Activated T-helper 1 cell treated with Interleukin-2 at 50 U/mL for 16 hours (primary cell): Measurements from ENCODE around the gene NPTN.
"Not testable (repeated sequence)": the region's sequence is repeated elsewhere in the genome, so short reads cannot be mapped to it uniquely, and the experiment has no call there.

ENCODE experiments used
- DNase-seq: peaks from one replicate; pipeline ENCODE4 v3.0.0-alpha.2; 2020; ENCODE audit warnings: low read depth

The NPTN gene

DNA sequence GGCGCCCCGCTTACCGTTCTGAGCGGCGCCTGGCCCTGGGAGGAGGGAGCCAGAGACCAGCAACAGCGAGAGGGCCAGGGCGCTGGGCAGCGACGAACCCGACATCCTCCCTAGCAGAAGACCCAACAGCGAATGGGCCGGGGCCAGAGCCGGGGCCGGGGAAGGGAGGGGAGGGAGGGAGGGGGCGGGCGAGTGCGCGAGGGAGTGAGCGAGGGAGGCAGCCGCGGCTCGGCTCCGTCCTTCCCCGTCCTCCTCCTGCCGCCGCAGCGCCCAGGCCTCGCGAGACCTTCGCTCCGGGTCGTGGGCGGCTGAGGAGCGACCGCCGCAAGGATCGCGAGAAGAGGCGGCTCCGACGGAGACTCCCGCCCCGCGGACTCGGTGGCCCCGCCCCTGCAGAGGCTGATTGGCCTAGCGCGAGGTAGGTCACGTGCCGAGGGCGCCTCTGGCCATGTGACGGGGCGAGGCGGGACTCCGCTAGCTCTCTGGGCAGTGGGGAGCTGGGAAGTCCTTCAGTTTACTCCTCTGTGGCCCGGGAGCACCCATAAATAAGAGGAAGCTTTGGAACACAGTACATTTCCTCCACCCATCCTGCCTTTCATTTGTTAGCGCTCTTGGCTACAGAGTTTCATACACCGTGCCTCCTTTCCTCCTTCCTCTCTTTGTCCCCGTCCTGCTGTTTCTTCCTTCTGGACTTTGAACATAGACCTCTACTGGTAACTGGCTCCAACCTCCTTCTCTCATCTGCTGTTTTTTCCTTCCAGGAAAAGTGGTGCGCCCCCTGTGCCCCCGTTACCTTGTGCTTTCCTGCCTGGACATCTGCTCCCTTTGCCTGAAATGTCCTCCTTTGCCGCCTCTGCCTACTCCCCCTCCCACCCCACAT is at the start of gene NPTN:
NPTN (minus strand) TSS at position 279 of the 880 bp plus-strand sequence; CDS start at position 105, 174 bp downstream.
- DNase-seq, result peak; percentile 96

DNA sequence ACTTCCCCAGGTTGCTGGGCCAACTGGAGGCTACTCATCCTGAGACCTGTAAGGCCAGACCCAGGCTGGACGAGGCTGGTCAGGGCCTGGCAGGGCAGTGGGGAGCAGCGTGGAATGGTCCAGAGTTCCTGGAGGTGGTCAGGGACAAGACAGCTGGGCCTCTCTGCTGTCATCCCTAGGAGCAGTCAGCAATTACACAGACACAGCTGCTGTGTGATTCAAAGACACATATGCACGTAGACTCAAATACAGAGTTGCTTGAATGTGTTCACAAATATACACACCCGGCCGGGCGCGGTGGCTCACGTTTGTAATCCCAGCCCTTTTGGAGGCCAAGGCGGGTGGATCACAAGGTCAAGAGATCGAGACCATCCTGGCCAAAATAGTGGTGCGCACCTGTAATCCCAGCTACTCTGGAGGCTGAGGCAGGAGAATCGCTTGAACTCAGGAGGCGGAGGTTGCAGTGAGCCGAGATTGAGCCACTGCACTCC is 49.5 kb upstream of the NPTN start:
- DNase-seq, result no peak

DNA sequence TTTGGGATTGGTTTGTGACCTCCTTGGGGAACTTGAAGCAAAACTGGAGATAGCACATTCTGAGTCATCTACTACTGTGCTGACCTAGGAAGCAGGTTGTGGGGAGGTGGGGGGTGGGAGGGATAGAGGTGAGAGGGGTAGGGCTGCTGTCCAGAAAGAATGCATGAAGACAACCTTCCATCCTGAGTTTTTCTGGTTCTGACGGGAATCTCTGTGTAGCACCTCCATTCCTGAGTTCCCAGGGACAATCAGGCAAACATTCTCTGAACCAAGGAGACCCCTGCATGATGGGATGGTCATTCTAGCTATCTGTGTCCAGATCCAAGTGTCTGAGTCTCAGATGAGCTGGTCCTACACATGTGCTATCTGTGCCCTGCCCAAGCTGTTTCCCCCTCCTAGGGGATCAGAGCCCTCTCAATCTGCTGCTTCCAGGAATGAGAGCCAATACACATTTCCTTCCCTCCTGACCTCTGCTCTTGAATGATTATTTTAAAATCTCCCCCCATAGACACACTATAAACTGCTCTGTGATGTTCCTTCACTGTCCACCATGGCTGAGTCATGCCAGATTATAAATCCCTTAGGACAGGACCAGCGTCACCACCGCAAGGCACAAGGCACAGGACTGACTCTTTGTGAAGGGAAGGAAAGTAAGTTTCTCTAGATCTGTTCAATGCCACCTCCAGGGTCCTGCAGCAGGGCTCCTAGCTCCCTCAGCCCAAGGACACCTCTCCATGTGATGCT is 48.8 kb upstream of the NPTN start:
- DNase-seq, result no peak

DNA sequence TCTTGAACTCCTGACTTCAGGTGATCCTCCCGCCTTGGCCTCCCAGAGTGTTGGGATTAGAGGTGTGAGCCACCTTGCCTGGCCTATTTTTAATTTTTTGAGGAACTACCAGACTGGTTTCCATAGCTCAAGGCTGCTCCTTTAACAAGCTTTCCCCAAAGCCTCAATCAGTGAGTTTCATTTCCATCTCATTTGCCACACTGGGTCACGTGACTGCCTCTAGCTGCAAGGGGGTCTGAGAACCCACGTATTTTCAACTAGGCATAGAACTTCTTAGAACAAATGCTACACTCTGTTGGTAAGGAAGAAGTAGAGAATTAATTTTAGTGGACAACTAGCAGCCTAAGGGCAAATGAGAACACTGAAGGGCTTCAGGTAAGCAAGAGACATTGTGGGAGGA is 47.9 kb upstream of the NPTN start:
- DNase-seq, result no peak

DNA sequence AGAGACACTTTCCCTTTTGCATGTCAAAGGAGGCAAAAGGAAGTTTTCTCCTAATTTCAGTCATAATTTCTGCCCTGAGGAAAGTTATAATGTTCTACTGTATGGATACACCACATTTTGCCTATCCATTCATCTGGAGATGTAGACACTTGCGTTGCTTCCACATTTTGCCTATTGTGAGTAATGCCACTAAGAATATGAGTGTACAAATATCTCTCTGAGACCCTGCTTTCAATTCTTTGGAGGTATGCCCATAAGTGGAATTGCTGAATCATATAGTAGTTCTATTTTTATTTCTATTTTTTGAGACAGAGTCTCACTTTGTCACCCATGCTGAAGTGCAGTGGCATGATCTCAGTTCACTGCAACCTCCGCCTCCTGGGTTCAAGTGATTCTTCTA is 47.4 kb upstream of the NPTN start:
- DNase-seq, result no peak

GRCh38 chr15:73679964-73680363 is 46.8 kb upstream of the NPTN start:
- no peak for DNase-seq

DNA sequence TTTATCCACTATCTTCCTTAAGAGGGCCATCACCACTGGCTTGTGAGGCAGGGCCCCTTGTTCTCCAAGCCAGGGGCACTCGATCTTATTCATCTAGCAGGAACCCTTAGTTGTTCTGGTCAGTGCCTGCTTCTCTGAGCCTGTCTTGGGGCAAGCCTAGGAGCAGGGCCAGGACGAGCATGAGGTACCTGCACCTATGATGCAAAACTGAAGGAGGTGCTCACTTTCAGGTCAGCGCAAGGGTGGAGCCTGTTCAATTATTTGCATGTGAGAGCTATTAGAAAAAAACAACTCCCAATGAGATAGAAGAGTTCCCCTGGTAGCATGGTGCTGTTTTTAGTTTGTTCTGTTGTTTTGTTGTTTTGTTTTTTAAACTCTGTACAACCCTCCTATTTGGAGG is 46.0 kb upstream of the NPTN start:
- no peak for DNase-seq

DNA sequence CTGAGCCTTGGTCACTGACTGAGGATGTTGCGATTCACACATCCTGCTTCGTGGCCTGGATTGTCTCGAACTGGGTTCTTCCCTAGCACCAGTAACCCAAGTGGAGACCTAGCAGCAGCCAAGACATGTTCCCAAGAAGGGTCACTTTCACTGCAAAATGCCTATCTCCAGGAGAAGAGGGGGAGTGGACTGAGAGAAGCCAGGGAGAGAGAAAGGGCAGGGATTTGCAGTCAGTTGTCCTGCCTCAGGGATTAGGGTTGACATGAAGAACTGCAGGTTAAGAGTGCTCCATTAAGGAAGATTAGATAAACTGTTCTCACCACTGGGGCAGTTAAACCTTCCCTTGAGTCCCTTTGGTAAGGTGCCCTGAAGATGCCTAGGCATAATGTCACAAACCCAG is 45.3 kb upstream of the NPTN start:
- DNase-seq, result no peak

DNA sequence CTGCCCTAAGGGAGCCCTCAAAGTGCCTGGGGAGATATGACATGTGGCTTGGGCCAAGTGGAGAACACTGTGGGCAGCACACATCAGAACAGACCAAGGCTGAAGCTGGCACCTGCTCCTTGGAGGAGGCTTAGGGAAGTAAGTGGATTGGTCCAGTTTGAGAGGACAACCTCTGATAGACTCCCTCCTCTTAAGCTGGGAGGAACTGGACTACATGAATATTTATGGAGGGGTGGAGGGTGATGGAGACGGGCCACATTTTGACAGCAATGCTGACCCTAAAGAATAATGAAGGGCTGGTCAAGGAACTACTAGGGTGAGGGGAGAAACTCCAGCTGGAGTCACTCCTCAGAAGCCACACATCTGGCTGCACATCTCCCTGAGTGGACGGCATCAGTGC is 44.5 kb upstream of the NPTN start:
- DNase-seq, result no peak

DNA sequence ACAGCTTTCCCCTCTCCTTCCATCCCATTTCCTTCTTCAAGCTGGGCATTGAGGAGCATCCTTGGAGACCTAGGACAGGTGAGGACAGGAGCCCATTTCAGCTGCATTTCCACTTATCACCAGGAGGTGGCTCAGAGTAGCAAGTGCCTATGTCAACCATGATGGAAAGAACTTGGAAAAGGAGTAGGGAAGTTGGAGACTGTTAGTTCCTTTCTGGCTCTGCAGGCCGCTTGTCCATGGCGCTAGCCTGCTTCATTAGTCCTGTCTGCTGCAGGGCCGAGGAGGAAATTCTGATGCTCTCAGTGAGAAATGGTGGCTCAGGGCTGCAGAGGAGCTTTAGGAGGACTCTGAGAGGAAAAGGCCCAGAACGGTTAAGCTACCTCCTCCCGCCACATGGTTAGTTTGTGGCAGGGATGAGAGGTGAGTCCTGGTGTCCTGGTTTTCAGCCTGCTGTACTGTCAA is 44.0 kb upstream of the NPTN start:
- no peak for DNase-seq

GRCh38 chr15:73674587-73674986 is 41.4 kb upstream of the NPTN start:
- no peak for DNase-seq

GRCh38 chr15:73660455-73660854 is 27.3 kb upstream of the NPTN start:
- DNase-seq, result no peak

DNA sequence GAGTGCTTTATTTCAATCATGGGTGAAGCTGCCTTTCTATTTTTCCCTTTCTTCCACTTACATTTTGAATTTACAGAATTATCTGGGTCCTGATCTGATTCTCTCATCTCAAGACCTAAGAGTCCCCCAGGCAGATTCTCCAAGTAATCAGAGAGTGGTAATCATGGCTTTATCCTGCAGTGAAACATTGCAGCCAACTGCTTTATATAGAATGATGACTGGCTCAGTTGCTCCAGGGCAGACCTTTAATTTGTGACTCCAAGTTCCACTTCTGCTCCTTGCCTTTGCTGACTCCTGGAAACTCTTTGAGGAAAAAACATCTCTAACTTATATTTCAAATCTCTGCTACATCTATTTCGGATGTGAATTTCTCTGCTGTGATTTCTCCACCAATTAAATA is 25.5 kb upstream of the NPTN start:
- no peak for DNase-seq

DNA sequence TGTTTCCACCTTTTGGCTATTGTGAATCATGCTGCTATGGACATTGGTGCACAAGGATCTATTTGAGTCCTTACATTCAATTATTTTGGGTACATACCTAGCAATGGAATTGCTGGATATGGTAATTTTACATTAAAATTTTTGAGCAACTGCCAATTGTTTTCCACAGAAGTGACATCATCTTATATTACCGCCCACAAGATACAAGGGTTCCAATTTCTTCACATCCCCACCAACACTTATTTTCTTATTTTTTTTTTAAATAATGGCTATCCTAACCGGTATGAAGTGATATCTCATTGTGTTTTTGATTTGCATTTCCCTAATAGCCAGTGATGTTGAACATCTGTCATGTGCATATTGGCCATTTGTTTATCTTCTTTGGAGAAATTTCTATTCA is 22.5 kb upstream of the NPTN start:
- DNase-seq, result no peak

GRCh38 chr15:73654659-73655058 is 21.5 kb upstream of the NPTN start:
- DNase-seq, result no peak

DNA sequence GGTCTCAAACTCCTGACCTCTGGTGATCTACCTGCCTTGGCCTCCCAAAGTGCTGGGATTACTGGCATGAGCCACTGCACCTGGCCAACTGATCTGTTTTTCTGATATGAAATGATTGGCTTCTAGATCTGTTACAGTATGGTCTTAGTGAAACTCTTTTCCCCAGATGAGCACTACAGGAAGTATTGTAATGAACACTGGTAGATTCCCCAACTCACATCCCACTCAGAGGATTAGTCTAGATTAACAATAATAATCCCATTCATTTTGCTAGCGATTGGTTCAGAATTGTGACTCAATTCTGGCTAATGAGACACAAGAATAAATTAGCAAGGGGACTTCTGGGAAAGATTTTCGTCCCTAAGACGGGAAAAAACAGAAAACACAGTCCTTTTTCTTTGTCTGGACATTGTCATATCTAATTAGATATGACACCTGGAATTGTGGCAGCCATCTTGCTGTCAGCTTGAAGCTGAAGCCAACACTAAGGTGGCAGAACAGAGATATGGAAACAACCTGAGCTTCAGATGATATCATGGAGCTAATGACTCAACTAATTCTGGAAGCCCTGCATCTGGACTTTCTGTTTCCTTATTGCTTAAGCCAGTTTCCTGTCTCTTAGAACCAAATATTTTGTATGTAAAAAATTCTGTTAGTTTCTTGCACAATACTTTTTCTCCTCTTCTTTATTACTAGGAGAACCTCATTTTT is 17.4 kb upstream of the NPTN start:
- DNase-seq, result no peak

GRCh38 chr15:73648014-73648295 is 14.8 kb upstream of the NPTN start:
- DNase-seq, result no peak

- DNase-seq, result no peak
Measured at GRCh38 chr15:73647259-73648013, 14.2 kb upstream of the NPTN start.

DNA sequence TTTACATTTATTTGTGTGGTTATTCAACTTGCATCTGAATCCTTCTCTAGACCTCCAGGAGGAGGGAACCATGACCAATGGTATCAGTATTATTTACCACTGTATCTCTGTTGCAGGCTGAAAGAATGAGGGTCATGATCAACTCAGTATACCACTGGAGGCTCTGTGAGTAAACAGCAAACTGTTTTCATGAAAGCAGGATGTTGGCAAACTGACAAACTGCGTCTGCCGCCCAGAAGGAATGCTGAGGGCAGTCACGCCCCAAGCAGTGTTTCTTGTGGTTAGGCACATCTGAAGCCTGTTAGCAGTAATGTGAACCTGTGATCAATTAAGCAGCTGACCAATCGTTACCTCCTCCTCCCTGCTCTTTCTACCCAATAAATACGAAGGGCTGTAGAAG is 6.3 kb upstream of the NPTN start:
- DNase-seq, result not testable (repeated sequence)

GRCh38 chr15:73637527-73637926 is 4.3 kb upstream of the NPTN start:
- DNase-seq, result no peak

GRCh38 chr15:73633991-73634495 is 854 bp upstream of the NPTN start:
- no peak for DNase-seq

GRCh38 chr15:73632670-73633058 is 525 bp downstream of the NPTN start:
- DNase-seq, result peak; percentile 3
